Body of pancreas (tissue), 4 donors: ENCODE measurements around the gene DHRS12. TPM values are rescaled to one million over a fixed set of nuclear protein-coding genes. Genes with fewer than 3 reads are reported as not detected.

Experiments used
- ATAC-seq: fragments of 150-250 bp; one replicate; pipeline ENCODE4 v1.9.1; 2016
- DNase-seq, 4 donors: peaks; one replicate each; pipeline ENCODE4 v3.0.0-alpha.2; 2019
- H3K27ac ChIP-seq, 4 donors: fragments of 200-600 bp; sonication (generic); 1 replicate in 3 of 4; 2 replicates in 1 of 4; pipeline versions ENCODE4 v1.5.1 to v1.6.1; 2016 to 2019; ENCODE audit warnings: mild to moderate bottlenecking in 1 of 4, mixed read lengths in 1 of 4, moderate library complexity in 1 of 4
- H3K27me3 ChIP-seq, 2 donors: fragments of 200-600 bp; sonication (generic); one replicate each; pipeline ENCODE4 v1.6.0; 2016; ENCODE audit warnings: mild to moderate bottlenecking in 1 of 2
- H3K36me3 ChIP-seq, 2 donors: fragments of 200-600 bp; sonication (generic); replicated peaks in 1 of 2; 2 replicates each; pipeline ENCODE4 v1.5.1; 2016; ENCODE audit warnings: low read depth in 2 of 2; ENCODE audit not compliant: insufficient read depth in 1 of 2
- H3K4me1 ChIP-seq: fragments of 200-600 bp; sonication (generic); one replicate; pipeline ENCODE4 v1.6.0; 2016
- H3K4me3 ChIP-seq, 2 donors: fragments of 200-600 bp; sonication (generic); 1 replicate in 1 of 2; 2 replicates in 1 of 2; pipeline ENCODE4 v1.5.1; 2016 to 2019
- H3K9me3 ChIP-seq, 3 donors: fragments of 200-600 bp; sonication (generic); 1 replicate in 2 of 3; 2 replicates in 1 of 3; pipeline ENCODE4 v1.5.1; 2016
- POLR2A ChIP-seq, 3 donors: fragments of 450-650 bp; IDR thresholded peaks; one replicate each; pipeline ENCODE4 v1.6.1; 2016; ENCODE audit warnings: antibody characterized with exemption in 3 of 3, mild to moderate bottlenecking in 2 of 3
- WGBS, 2 donors: methylation state at CpG; one replicate each; pipeline ENCODE4 v1.1.5; 2017; 5-methylcytosine and 5-hydroxymethylcytosine counted together
- intact Hi-C: fragments of 100-400 bp; cut with DNase I; formaldehyde crosslinking; loops from one replicate; pipeline ENCODE4 v1.15.1; 2023
- total RNA-seq, 2 donors: library from RNA; depleted of rRNA; stranded (reverse); fragments of >200 nt; gene quantifications; one replicate each; pipeline ENCODE4 v1.1.0, GENCODE V29; 2016
- TF ChIP-seq, protein P1 (sequence below), 7 experiments: fragments of 450-650 bp in 4 of 7; fragments of 200-600 bp in 3 of 7; sonication (generic) in 3 of 7; IDR thresholded peaks; one replicate each; pipeline ENCODE4 v1.5.1; 2016 to 2019; ENCODE audit warnings: antibody characterized with exemption in 7 of 7

The DHRS12 gene
- total RNA-seq, 2 donors from 2014 or later: 4.0 to 38.7 TPM

DNA sequence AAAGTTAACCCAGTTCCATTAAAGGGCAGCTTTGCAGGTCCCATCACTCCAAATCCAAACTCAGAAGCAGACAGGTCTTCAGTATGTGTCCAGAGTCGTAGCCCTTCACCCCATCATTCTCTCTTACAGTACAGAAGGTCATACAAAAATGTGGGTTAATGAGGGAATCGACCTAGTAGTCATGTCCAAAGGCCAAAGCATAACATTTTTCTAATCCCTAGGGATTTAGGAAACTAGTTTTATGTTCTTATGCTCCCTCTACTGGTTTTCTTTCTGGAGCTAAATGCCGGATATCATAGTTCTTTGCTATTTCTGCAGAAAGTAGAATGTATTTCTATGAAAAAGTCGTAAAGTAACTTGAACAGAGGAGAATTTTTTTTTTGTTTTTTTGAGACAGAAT is 72.2 kb downstream of the DHRS12 start:
- WGBS, 2 donors: 34 to 47% methylated on average over 4 of the region's 4 CpGs
- H3K27me3 ChIP-seq: no peaks in the 10 kb centered on the region
- H3K36me3 ChIP-seq: no peaks in the 10 kb centered on the region
- peaks cover 71% of the 10 kb centered on the region for H3K4me1 ChIP-seq
- DNase-seq (no peak), ATAC-seq (peak; percentile 41)
- TF ChIP-seq, protein P1, sequence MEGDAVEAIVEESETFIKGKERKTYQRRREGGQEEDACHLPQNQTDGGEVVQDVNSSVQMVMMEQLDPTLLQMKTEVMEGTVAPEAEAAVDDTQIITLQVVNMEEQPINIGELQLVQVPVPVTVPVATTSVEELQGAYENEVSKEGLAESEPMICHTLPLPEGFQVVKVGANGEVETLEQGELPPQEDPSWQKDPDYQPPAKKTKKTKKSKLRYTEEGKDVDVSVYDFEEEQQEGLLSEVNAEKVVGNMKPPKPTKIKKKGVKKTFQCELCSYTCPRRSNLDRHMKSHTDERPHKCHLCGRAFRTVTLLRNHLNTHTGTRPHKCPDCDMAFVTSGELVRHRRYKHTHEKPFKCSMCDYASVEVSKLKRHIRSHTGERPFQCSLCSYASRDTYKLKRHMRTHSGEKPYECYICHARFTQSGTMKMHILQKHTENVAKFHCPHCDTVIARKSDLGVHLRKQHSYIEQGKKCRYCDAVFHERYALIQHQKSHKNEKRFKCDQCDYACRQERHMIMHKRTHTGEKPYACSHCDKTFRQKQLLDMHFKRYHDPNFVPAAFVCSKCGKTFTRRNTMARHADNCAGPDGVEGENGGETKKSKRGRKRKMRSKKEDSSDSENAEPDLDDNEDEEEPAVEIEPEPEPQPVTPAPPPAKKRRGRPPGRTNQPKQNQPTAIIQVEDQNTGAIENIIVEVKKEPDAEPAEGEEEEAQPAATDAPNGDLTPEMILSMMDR (IDR thresholded peaks at IDR 0.05): peak; percentile 17 to 62 (median 50)
- TF ChIP-seq POLR2A (IDR thresholded peaks at IDR 0.05): peak in 1 of 3 donors; percentile 8
- no peak overlapping the region for H3K4me3 ChIP-seq
- no peaks in the 10 kb centered on the region for H3K9me3 ChIP-seq
- H3K27ac ChIP-seq: peak overlapping the region; percentile 48 to 88 (median 72)
- intact Hi-C loops: no loop called here

DNA sequence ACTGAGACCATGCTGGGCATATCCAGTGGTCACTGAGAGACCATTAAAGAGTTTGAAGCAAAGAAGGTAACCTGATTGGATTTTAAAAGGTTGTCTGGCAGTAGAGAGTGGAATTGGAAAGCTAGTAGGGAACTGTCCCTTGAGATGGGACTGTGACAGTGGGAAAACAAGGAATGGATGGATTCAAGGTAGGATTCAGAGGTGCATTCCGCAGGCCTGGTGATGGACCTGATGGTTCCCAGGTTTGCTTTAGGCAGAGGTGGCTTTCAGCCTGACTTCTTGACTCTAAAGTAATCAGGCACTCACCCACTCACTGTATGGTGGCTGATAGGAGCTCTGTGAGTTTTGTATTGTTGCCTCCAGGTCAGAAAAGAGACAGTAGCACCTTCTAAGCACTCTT is 73.0 kb downstream of the DHRS12 start:
- Histone ChIP-seq H3K27ac (peak overlapping the region; percentile 48 to 88 (median 72)), H3K9me3 (no peaks in the 10 kb centered on the region), H3K27me3 (no peaks in the 10 kb centered on the region), H3K36me3 (no peaks in the 10 kb centered on the region), H3K4me3 (no peak overlapping the region), H3K4me1 (peaks cover 79% of the 10 kb centered on the region)
- TF ChIP-seq, protein P1 (IDR thresholded peaks at IDR 0.05): no peak
- TF ChIP-seq POLR2A (IDR thresholded peaks at IDR 0.05): no peak
- no peak for ATAC-seq
- intact Hi-C loops: no loop called here
- no peak for DNase-seq
- 67 to 78% methylated on average over 1 of the region's 1 CpG for WGBS, 2 donors

DNA sequence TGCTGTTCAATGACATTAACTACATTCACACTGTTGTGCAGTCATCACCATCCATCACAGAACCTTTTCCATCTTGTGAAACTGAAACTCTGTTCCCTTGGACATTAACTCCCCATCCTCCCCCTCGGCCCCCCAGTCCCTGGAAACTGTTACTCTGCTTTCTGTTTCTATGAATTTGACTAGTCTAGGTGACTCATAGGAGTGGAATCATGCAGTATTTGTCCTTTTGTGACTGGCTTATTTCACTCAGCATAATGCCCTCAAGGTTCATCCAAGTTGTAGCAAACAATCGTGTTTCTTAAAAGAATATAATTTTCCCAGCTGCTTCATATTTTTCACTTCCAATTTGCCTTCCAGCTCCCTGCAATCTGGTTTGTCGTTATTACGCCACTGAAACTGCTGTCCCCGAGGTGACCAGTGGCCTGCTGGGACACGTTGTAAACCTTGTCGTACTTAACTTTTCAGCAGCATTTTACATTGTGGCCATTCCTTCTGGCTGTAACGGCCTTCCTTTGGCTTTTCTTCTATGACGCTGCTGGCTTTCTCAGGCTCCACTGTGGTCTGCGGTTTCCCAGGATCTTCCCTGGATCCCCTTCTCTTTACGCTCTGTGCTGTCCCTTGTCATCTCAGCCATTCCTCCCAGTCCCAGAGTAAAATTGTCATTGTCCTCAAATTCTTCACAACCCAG is 74.0 kb downstream of the DHRS12 start:
- no peak for TF ChIP-seq POLR2A (IDR thresholded peaks at IDR 0.05)
- TF ChIP-seq, protein P1 (IDR thresholded peaks at IDR 0.05): no peak
- WGBS, 2 donors: 77 to 83% methylated on average over 11 of the region's 11 CpGs
- intact Hi-C loops: loop anchor here (10.0 kb wide), 1 partner anchor 125 kb away; no protein-coding TSS in a partner anchor
- H3K4me1 ChIP-seq: peaks cover 84% of the 10 kb centered on the region
- H3K36me3 ChIP-seq: no peaks in the 10 kb centered on the region
- H3K9me3 ChIP-seq: no peaks in the 10 kb centered on the region
- peak overlapping the region; percentile 48 to 88 (median 72) for H3K27ac ChIP-seq
- no peaks in the 10 kb centered on the region for H3K27me3 ChIP-seq
- ATAC-seq (peak; percentile 32), DNase-seq (peak in 1 of 4 donors; percentile 60)
- no peak overlapping the region for H3K4me3 ChIP-seq

DNA sequence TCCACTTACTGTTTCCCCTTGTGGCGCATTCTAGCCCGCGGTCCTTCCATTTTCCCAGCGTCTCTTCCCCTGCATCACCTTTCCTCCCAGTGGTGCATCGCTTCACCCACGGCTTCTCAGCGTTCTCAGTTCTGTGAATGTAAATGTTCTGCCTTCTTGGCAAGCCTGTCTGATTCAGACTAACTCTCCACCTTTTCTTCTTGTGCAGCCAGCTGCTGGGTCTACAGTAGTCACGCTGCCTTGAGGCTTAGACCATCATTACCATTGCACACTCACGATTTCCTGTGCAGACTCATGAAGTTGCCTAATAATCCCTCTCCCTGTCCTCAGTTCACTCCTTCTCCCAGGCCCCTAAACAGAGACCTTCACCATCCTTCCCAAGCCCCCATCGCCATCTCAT is 75.0 kb downstream of the DHRS12 start:
- Histone ChIP-seq H3K27me3 (no peaks in the 10 kb centered on the region), H3K4me3 (no peak overlapping the region), H3K36me3 (no peaks in the 10 kb centered on the region), H3K27ac (peak overlapping the region in 3 of 4 donors; percentile 74 to 88 (median 76)), H3K4me1 (peaks cover 84% of the 10 kb centered on the region), H3K9me3 (no peaks in the 10 kb centered on the region)
- intact Hi-C loops: loop anchor here (10.0 kb wide), 1 partner anchor 124 kb away; no protein-coding TSS in a partner anchor
- 83 to 91% methylated on average over 10 of the region's 10 CpGs for WGBS, 2 donors
- no peak for DNase-seq
- no peak for ATAC-seq
- TF ChIP-seq, protein P1 (IDR thresholded peaks at IDR 0.05): no peak
- TF ChIP-seq POLR2A (IDR thresholded peaks at IDR 0.05): no peak
